GM23338 (cell line): ENCODE data around the gene GDAP2. TPM values are rescaled to one million over a fixed set of nuclear protein-coding genes. Genes with fewer than 3 reads are reported as not detected.

Source experiments
- ATAC-seq: fragments of 200-7000 bp; cut with Tn5 transposase; 3 replicates; pipeline ENCODE4 v1.9.1; 2020
- DNase-seq: peaks from one replicate; pipeline ENCODE4 v3.0.0-alpha.2; 2015; ENCODE audit warnings: low spot score
- H2AFZ ChIP-seq: fragments of 200-600 bp; sonication (generic); 2 replicates; pipeline ENCODE4 v1.8.0; 2016; ENCODE audit warnings: antibody characterized with exemption, mild to moderate bottlenecking, moderate library complexity
- H3F3A ChIP-seq: fragments of 200-600 bp; sonication (generic); replicated peaks from 2 replicates; pipeline ENCODE4 v1.8.0; 2017; ENCODE audit warnings: antibody characterized with exemption, mixed run types, low read depth
- H3K27ac ChIP-seq: fragments of 200-600 bp; sonication (generic); 2 replicates; pipeline ENCODE4 v1.6.1; 2016; ENCODE audit warnings: low read depth
- H3K27me3 ChIP-seq: fragments of 200-600 bp; sonication (generic); 2 replicates; pipeline ENCODE4 v1.8.0; 2016; ENCODE audit warnings: mild to moderate bottlenecking, mixed run types, moderate library complexity; ENCODE audit not compliant: insufficient read depth
- H3K36me3 ChIP-seq: fragments of 200-600 bp; sonication (generic); 2 replicates; pipeline ENCODE4 v1.8.0; 2016; ENCODE audit warnings: mild to moderate bottlenecking; ENCODE audit not compliant: insufficient read depth
- H3K4me1 ChIP-seq: fragments of 200-600 bp; sonication (generic); 2 replicates; pipeline ENCODE4 v1.8.0; 2016; ENCODE audit warnings: mild to moderate bottlenecking, moderate library complexity; ENCODE audit not compliant: insufficient read depth
- H3K4me2 ChIP-seq: fragments of 200-600 bp; sonication (generic); 2 replicates; pipeline ENCODE4 v1.7.1; 2017; ENCODE audit warnings: mixed run types
- H3K4me3 ChIP-seq: fragments of 200-600 bp; sonication (generic); 2 replicates; pipeline ENCODE4 v1.6.1; 2016; ENCODE audit warnings: mixed run types
- H3K79me2 ChIP-seq: fragments of 200-600 bp; sonication (generic); replicated peaks from 2 replicates; pipeline ENCODE4 v1.8.0; 2017; ENCODE audit warnings: mild to moderate bottlenecking; ENCODE audit not compliant: insufficient read depth
- H3K9me2 ChIP-seq: fragments of 200-600 bp; sonication (generic); 2 replicates; pipeline ENCODE4 v1.8.0; 2017; ENCODE audit not compliant: insufficient read depth
- H4K20me1 ChIP-seq: fragments of 200-600 bp; sonication (generic); replicated peaks from 2 replicates; pipeline ENCODE4 v1.8.0; 2017; ENCODE audit warnings: mild to moderate bottlenecking; ENCODE audit not compliant: insufficient read depth
- H3K27ac Mint-ChIP-seq: 2 replicates; pipeline ENCODE4 v1.8.0; 2020; ENCODE audit warnings: inconsistent platforms, mild to moderate bottlenecking, moderate library complexity, mixed read lengths
- H3K27me3 Mint-ChIP-seq: 3 replicates; pipeline ENCODE4 v1.8.0; 2022; ENCODE audit warnings: low read depth, mild to moderate bottlenecking, moderate library complexity, mixed read lengths, inconsistent platforms; ENCODE audit not compliant: insufficient read depth, poor library complexity
- H3K36me3 Mint-ChIP-seq: 3 replicates; pipeline ENCODE4 v1.8.0; 2021; ENCODE audit warnings: low read depth, mild to moderate bottlenecking, inconsistent platforms, moderate library complexity, mixed read lengths
- H3K4me1 Mint-ChIP-seq: 3 replicates; pipeline ENCODE4 v1.8.0; 2020; ENCODE audit warnings: mild to moderate bottlenecking, inconsistent platforms, mixed read lengths
- H3K4me3 Mint-ChIP-seq: 3 replicates; pipeline ENCODE4 v1.8.0; 2021; ENCODE audit warnings: moderate library complexity, mild to moderate bottlenecking, inconsistent platforms, mixed read lengths
- H3K9me3 Mint-ChIP-seq: 3 replicates; pipeline ENCODE4 v1.8.0; 2020; ENCODE audit warnings: moderate library complexity, mild to moderate bottlenecking, inconsistent platforms, mixed read lengths
- CREB1 ChIP-seq: fragments of 250-450 bp; sonication (Bioruptor Pico); IDR thresholded peaks from 2 replicates; pipeline ENCODE4 v1.5.0; 2020; ENCODE audit warnings: low read depth, mild to moderate bottlenecking, moderate library complexity
- EZH2phosphoT487 ChIP-seq: fragments of 200-600 bp; sonication (generic); IDR thresholded peaks from one replicate; pipeline ENCODE4 v1.8.1; 2018; ENCODE audit warnings: antibody characterized with exemption; ENCODE audit not compliant: unreplicated experiment
- JUNB ChIP-seq: IDR thresholded peaks from one replicate; pipeline ENCODE4 v1.6.1; 2016; ENCODE audit warnings: antibody characterized with exemption; ENCODE audit not compliant: unreplicated experiment
- NANOG ChIP-seq: IDR thresholded peaks from 2 replicates; pipeline ENCODE4 v1.6.1; 2016; ENCODE audit warnings: antibody characterized with exemption, borderline replicate concordance
- STAT1 ChIP-seq: IDR thresholded peaks from one replicate; pipeline ENCODE4 v1.6.1; 2016; ENCODE audit warnings: antibody characterized with exemption; ENCODE audit not compliant: unreplicated experiment
- ZNF114 ChIP-seq: fragments of 250-450 bp; sonication (Bioruptor Pico); IDR thresholded peaks from 2 replicates; pipeline ENCODE4 v1.5.0; 2020; ENCODE audit warnings: mild to moderate bottlenecking, moderate library complexity
- ZNF331 ChIP-seq: fragments of 250-450 bp; sonication (Bioruptor Pico); IDR thresholded peaks from 2 replicates; pipeline ENCODE4 v1.5.0; 2020; ENCODE audit warnings: low read depth, mild to moderate bottlenecking, moderate library complexity
- polyA plus RNA-seq: library from polyadenylated mRNA; unstranded; fragments of >200 nt; fragmentation: Nextera tagmentation; extraction: Ambion mirVana; gene quantifications from 2 replicates; pipeline ENCODE4 v1.2.1, GENCODE V29; 2016
- total RNA-seq: library from RNA; depleted of rRNA; stranded (reverse); fragments of >200 nt; shearing (Covaris generic); gene quantifications from 2 replicates; pipeline ENCODE4 v1.2.3, GENCODE V29; 2014
- TF ChIP-seq, protein P1 (sequence below): IDR thresholded peaks from one replicate; pipeline ENCODE4 v1.6.1; 2018; ENCODE audit warnings: antibody characterized with exemption; ENCODE audit not compliant: unreplicated experiment
- TF ChIP-seq, protein P2 (sequence below), 2 experiments: fragments of 200-600 bp in 1 of 2; sonication (generic) in 1 of 2; conservative IDR thresholded peaks; 2 replicates each; pipeline versions ENCODE4 v1.5.1 to v1.6.1; 2016 to 2017; ENCODE audit warnings: antibody characterized with exemption in 2 of 2, low read depth in 2 of 2, mild to moderate bottlenecking in 2 of 2, moderate library complexity in 1 of 2

The GDAP2 gene
- total and polyA plus RNA-seq, 2 experiments from 2014 or later: 10.7 to 24.5 TPM

DNA sequence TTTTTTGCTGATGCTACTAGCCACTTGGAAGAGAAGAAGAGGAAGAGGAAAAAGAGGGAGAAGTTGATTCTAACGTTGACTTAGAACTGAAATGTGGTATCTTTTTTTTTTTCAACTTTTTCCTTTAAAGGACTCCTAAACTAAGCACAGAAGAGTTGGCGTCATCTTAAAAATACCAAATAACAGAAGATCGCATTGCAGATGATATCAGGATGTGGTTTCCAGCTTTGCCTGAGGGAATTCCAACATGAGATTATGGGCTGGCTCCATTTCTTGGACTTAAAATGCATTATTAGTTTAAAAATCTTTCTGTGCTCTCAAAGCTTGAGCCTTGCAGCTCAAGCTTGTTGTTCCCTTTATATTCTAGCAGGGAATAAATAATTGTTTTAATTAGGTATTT lies 29.9 kb upstream of the GDAP2 start:
- H3K36me3 Mint-ChIP-seq: peaks cover 58% of the 10 kb centered on the region
- H3K4me1 Mint-ChIP-seq: no peaks in the 10 kb centered on the region
- no peak overlapping the region for H3K4me3 Mint-ChIP-seq

DNA sequence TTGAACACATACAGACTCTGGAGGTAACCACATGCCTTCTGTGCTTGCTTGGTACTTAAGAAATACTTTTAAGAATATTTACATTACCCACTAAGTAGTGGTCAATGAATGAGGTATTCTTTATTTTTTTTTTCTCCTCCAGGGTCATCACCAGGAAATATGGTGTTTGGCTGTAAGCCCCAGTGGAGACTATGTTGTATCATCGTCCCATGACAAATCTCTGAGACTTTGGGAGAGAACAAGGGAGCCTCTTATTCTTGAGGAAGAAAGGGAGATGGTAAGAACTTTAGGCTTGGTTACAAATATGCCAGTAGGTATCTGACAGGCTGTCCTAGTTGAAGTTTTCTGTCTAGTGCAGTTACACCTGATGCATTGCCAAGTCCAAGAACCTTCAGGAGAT lies 23.0 kb upstream of the GDAP2 start:
- Mint-ChIP-seq H3K27me3 (no peaks in the 10 kb centered on the region), H3K4me3 (no peak overlapping the region), H3K9me3 (no peaks in the 10 kb centered on the region), H3K36me3 (peaks cover 86% of the 10 kb centered on the region), H3K4me1 (no peaks in the 10 kb centered on the region), H3K27ac (no peak overlapping the region)
- Histone ChIP-seq H3K4me2 (no peak overlapping the region), H2AFZ (no peak overlapping the region), H3K36me3 (peaks cover 76% of the 10 kb centered on the region), H3K27me3 (no peaks in the 10 kb centered on the region), H3K9me2 (no peaks in the 10 kb centered on the region), H3K4me3 (no peak overlapping the region), H3K4me1 (no peaks in the 10 kb centered on the region), H3F3A (no peaks in the 10 kb centered on the region), H3K27ac (no peak overlapping the region), H3K79me2 (no peaks in the 10 kb centered on the region), H4K20me1 (peaks cover 9% of the 10 kb centered on the region; the same call in 1 of the 2 replicates)
- DNase-seq (no peak), ATAC-seq (no peak)
- TF ChIP-seq CREB1 (no peak), JUNB (no peak), STAT1 (no peak)
- TF ChIP-seq, protein P1, sequence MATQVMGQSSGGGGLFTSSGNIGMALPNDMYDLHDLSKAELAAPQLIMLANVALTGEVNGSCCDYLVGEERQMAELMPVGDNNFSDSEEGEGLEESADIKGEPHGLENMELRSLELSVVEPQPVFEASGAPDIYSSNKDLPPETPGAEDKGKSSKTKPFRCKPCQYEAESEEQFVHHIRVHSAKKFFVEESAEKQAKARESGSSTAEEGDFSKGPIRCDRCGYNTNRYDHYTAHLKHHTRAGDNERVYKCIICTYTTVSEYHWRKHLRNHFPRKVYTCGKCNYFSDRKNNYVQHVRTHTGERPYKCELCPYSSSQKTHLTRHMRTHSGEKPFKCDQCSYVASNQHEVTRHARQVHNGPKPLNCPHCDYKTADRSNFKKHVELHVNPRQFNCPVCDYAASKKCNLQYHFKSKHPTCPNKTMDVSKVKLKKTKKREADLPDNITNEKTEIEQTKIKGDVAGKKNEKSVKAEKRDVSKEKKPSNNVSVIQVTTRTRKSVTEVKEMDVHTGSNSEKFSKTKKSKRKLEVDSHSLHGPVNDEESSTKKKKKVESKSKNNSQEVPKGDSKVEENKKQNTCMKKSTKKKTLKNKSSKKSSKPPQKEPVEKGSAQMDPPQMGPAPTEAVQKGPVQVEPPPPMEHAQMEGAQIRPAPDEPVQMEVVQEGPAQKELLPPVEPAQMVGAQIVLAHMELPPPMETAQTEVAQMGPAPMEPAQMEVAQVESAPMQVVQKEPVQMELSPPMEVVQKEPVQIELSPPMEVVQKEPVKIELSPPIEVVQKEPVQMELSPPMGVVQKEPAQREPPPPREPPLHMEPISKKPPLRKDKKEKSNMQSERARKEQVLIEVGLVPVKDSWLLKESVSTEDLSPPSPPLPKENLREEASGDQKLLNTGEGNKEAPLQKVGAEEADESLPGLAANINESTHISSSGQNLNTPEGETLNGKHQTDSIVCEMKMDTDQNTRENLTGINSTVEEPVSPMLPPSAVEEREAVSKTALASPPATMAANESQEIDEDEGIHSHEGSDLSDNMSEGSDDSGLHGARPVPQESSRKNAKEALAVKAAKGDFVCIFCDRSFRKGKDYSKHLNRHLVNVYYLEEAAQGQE: no peak
- TF ChIP-seq, protein P2, sequence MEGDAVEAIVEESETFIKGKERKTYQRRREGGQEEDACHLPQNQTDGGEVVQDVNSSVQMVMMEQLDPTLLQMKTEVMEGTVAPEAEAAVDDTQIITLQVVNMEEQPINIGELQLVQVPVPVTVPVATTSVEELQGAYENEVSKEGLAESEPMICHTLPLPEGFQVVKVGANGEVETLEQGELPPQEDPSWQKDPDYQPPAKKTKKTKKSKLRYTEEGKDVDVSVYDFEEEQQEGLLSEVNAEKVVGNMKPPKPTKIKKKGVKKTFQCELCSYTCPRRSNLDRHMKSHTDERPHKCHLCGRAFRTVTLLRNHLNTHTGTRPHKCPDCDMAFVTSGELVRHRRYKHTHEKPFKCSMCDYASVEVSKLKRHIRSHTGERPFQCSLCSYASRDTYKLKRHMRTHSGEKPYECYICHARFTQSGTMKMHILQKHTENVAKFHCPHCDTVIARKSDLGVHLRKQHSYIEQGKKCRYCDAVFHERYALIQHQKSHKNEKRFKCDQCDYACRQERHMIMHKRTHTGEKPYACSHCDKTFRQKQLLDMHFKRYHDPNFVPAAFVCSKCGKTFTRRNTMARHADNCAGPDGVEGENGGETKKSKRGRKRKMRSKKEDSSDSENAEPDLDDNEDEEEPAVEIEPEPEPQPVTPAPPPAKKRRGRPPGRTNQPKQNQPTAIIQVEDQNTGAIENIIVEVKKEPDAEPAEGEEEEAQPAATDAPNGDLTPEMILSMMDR (conservative IDR thresholded peaks at IDR 0.05; ENCODE audit: low read depth in 2 of 2): no peak

More for the DNA sequence above, 29.9 kb upstream of the GDAP2 start:
- Histone ChIP-seq H3K4me2 (no peak overlapping the region), H3K27me3 (no peaks in the 10 kb centered on the region), H3K36me3 (peaks cover 45% of the 10 kb centered on the region), H2AFZ (no peak overlapping the region), H3K79me2 (no peaks in the 10 kb centered on the region), H3F3A (no peaks in the 10 kb centered on the region), H3K27ac (no peak overlapping the region), H4K20me1 (no peaks in the 10 kb centered on the region; the same call in 1 of the 2 replicates), H3K4me3 (no peak overlapping the region), H3K9me2 (no peaks in the 10 kb centered on the region), H3K4me1 (no peaks in the 10 kb centered on the region)
- DNase-seq (no peak), ATAC-seq (no peak)
- no peak for TF ChIP-seq CREB1
- no peak for TF ChIP-seq JUNB
- no peak for TF ChIP-seq ZNF114
- TF ChIP-seq, protein P1: no peak
- no peak for TF ChIP-seq ZNF331 (CRISPR knock-in tag)
- no peak for TF ChIP-seq NANOG
- TF ChIP-seq, protein P2 (conservative IDR thresholded peaks at IDR 0.05; ENCODE audit: low read depth in 2 of 2): no peak
- no peak for TF ChIP-seq EZH2phosphoT487
- Mint-ChIP-seq H3K27me3 (no peaks in the 10 kb centered on the region), H3K27ac (no peak overlapping the region), H3K9me3 (no peaks in the 10 kb centered on the region)
